Activated naive CD8-positive, alpha-beta T cell treated with anti-CD3 and anti-CD28 coated beads, Interleukin-2, amount 50 U/mL, for 16 hours (primary cell): ENCODE data around the gene SIX6.

Source experiments
- DNase-seq: peaks from one replicate; pipeline ENCODE4 v3.0.0-alpha.2; 2020; ENCODE audit warnings: low read depth, low spot score

The SIX6 gene

GRCh38 chr14:60514378-60514740 is 5.4 kb downstream of the SIX6 start:
- no peak for DNase-seq

DNA sequence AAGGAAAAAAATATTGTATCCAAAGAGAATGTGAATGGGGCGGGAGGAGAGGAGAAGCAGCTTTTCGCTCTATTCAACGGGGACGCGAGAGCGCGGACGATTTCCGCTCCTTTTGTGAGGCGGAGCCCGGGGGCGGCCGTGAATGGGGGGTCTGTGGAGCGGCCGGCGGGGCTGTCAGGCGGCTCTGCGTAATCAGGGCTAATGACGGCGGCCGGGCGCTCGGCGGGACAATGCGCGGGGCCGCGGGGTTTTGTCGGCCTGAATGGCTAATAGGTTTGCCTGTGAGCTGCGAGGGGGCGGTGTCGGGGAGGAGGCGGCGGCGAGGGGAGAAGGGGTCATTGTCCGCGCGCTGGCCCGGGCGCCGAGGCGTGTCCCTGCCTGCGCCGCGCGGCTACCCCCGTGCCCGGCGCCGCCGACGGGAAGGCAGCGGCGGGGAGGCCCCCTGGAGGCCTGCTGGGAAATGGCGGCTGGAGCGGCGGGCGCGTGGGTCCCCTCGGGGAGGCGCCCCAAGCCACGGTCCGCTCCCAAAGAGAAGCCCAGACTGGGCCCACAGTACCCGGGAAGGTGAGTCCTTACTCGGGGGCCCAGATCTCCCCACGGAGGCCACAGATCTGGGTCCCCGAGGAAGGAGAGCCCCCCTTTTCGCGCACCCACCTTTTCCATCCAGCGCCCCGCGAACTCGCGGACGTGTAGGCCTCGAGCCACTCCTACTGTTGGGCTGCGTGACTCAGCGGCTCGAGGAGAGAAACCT is 6.0 kb downstream of the SIX6 start:
- no peak for DNase-seq

- DNase-seq, result no peak
Observed at GRCh38 chr14:60515511-60516289, 6.8 kb downstream of the SIX6 start.

DNA sequence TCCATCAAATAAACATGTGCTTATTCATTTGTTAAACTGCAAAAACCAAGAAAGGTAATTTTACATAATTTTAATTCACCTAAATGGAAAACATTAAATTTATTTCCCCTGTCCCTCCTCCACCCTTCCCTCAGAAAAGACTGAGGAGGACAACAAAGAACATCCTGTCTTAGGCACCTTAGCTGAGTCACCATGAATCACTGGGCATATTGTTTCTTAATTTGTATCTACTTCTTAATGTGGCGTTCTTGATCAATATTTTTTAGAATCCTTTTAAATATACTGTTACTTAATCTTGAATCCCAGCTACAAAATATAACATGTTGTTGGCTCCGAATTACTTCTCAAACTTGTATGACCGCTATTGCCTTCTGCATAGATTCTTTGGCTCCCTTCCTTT is 23.5 kb downstream of the SIX6 start:
- DNase-seq, result no peak

GRCh38 chr14:60537663-60538062 is 28.7 kb downstream of the SIX6 start:
- DNase-seq, result no peak

- DNase-seq, result no peak
Observed at GRCh38 chr14:60544659-60545058, 35.7 kb downstream of the SIX6 start.

- no peak for DNase-seq
Observed at GRCh38 chr14:60553808-60554207, 44.9 kb downstream of the SIX6 start.

GRCh38 chr14:60561845-60562746 is 53.1 kb downstream of the SIX6 start:
- DNase-seq, result no peak
